GM18520 (cell line): ENCODE measurements around the gene SCG2.
"Not testable (repeated sequence)": the region's sequence is repeated elsewhere in the genome, so short reads cannot be mapped to it uniquely, and the experiment has no call there.

Source experiments
- ATAC-seq: cut with Tn5 transposase; IDR thresholded peaks from one replicate; pipeline ENCODE4 v1.9.1; 2021; ENCODE audit not compliant: unreplicated experiment

The SCG2 gene

GRCh38 chr2:223613017-223613950 lies 11.1 kb upstream of the SCG2 start:
- ATAC-seq, result no peak

DNA sequence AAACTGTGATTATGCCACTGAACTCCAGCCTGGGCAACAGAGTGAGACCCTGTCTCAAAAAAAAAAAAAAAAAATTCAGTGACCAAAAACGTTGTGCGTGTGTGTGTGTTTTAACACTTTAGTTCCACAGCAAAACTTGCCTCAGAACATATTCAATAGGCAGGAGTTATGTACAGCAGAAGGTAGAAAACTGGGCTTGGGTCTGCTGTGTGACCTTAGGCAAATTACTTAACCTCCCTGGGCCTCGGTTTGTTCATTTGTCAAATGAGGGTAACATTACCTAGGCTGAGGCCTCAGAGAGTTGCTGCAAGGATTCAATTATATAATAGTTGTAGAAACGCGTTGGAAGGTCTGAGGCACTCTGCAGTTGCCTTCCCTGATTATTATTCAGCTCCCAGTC lies 10.3 kb upstream of the SCG2 start:
- no peak for ATAC-seq

DNA sequence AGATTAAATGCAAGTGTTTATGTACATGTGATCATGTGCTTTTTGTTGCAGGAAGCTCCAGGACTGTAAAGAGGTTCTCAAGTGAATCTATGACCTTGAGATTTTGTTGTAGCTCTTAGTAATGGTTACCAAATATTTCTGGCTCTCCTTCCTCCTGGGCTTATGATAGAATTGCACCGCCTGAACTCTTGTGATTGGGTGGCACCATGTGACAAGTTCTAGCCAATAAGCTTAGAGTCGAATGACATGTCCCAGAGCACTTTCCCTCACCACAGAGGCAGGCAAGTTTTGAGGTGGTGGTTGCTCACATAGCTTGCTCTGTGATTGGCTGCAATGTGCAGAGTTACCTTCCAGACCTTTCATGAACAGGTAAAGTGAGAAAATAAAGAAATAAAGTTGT lies 8.9 kb upstream of the SCG2 start:
- ATAC-seq, result no peak

- ATAC-seq, result no peak
Measured at GRCh38 chr2:223607476-223607875, 5.3 kb upstream of the SCG2 start.

DNA sequence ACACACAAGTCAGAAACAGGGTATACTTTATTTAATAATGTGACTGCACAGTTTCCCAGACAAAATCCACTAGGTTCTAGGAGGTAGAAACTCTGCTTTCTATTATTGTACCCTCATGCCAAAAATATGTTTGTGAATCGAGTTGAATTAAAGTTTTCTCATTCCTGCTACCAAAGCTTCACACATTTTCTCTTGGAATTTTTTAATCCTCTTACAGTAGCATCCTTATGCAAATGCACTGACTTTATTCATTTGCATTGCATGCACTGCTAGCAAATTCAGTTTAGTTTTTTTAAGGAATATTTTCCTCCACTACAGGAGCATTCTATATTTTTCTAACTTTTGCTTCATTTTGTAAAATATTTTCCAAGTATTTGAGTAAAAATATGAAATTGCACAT lies 4.8 kb upstream of the SCG2 start:
- ATAC-seq, result no peak

GRCh38 chr2:223604231-223604630 lies 2.1 kb upstream of the SCG2 start:
- ATAC-seq, result no peak

DNA sequence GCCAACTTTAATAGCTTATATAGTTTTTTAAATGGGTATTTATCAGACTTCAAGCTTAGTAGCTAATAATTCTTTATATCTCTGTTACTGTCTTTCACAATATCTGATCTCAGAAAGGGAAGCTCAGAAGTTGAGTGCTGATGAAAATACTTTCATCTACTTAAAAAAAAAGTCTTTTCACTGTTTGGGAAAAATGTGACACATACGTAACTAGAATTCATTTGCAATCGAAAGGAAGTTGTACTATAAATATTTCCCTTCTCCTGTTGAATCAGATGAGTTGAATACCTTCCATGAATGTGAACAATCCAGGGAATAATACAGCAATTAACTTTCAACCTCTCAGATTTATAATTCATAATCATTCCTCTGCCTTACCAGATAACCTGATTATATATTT lies 811 bp upstream of the SCG2 start:
- ATAC-seq, result no peak

DNA sequence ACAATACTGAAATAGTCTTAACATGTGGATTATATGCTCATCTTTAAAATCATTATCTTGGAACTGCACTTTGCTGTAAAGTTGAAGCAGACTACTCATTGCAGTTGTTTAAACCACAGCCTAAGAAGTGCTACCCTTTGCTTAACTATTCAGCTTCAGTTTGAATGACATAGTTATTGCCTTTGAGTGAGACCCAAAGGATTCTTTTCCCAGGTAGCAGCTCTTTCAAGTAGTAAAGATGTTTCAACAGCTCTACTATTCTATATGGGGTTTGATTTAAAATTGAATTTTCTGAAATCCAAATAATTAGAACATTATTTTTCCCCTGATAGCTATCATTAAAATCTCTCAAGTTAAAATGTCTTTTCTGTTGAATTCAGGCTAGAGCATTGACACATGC lies 1.1 kb downstream of the SCG2 start:
- no peak for ATAC-seq

- ATAC-seq, result no peak
Measured at GRCh38 chr2:223599640-223600380, 2.4 kb downstream of the SCG2 start.

- ATAC-seq, result no peak
Measured at GRCh38 chr2:223598994-223599639, 3.0 kb downstream of the SCG2 start.

GRCh38 chr2:223597076-223597475 lies 5.1 kb downstream of the SCG2 start:
- ATAC-seq, result no peak

DNA sequence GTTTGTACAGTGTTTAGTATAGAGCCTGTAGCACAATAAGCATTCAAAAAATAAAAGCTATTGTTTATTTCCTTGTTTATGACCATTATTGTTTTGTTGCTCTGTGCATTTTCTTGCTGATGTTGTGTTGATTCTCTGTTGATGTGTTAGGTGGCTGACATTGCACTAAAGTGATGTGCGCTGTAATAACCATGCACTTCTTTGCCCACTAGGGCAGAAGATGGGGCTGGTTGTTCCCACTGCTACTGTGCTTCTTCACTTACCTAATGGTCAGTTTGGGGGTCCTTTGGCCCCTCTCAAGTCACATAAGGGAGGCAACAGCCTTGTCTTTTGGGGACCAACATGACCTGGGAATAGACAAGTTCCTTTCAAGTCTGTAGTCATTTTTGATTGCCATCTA lies 6.0 kb downstream of the SCG2 start:
- no peak for ATAC-seq

DNA sequence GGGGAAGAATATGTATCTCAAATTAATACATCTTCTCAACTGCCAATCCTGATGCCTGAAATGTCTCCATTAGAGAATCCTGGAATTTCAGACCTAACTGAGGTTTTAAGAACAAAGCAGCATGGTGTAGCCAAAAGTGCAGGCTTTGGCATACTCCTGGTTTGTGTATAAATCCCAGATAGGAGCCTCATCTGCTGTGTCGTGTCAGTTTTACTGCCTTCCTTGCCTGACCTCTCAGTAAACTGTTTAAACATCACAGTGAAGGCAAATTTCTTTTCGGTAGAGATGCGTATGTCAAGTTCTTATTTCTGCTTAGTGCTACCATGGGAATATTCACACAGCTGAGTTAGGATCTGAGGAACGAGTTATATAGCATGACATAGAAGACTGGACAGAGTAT lies 7.3 kb downstream of the SCG2 start:
- ATAC-seq, result no peak

DNA sequence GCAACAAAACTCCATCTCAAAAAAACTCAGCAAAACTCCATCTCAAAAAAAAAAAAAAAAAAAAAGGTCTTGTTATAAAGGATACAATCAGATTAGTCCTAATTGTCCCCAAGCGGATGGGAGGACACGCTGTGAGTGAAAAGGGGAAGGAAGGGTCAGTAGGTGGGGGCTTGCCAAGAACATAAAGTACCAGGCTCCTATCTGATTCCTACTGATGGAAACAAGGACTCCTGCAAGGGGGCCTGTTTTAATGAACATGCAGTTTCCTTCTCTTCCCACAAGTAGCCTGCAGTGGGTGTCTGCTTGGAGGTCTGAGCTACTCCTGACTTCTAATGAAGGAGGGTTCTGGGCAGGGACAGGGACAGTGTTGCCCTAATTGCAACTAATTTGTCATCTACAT lies 7.9 kb downstream of the SCG2 start:
- no peak for ATAC-seq

DNA sequence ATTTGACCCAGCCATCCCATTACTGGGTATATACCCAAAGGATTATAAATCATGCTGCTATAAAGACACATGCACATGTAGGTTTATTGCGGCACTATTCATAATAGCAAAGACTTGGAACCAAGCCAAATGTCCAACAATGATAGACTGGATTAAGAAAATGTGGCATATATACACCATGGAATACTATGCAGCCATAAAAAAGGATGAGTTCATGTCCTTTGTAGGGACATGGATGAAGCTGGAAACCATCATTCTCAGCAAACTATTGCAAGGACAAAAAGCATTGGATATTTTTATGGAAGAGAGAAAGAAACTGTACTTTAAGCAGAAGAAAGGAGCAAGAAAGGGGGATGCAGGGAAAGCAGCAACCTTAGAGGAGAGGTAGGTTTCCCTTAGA lies 9.5 kb downstream of the SCG2 start:
- not testable (repeated sequence) for ATAC-seq

- no peak for ATAC-seq
Measured at GRCh38 chr2:223591596-223591995, 10.6 kb downstream of the SCG2 start.

- ATAC-seq, result no peak
Measured at GRCh38 chr2:223590964-223591363, 11.2 kb downstream of the SCG2 start.

- no peak for ATAC-seq
Measured at GRCh38 chr2:223589901-223590300, 12.3 kb downstream of the SCG2 start.

GRCh38 chr2:223588251-223588650 lies 13.9 kb downstream of the SCG2 start:
- no peak for ATAC-seq

- no peak for ATAC-seq
Measured at GRCh38 chr2:223587301-223587700, 14.9 kb downstream of the SCG2 start.

- no peak for ATAC-seq
Measured at GRCh38 chr2:223586261-223586660, 15.9 kb downstream of the SCG2 start.

GRCh38 chr2:223585666-223586065 lies 16.5 kb downstream of the SCG2 start:
- ATAC-seq, result no peak
